OCI-M2 (cell line): ENCODE results near the gene CD276.
"Not testable (repeated sequence)": the region's sequence is repeated elsewhere in the genome, so short reads cannot be mapped to it uniquely, and the experiment has no call there.

ENCODE experiments used
- DNase-seq: peaks from one replicate; lab custom pipeline; 2025; ENCODE audit not compliant: unreplicated experiment; lab: John Stamatoyannopoulos, UW

Gene CD276

DNA sequence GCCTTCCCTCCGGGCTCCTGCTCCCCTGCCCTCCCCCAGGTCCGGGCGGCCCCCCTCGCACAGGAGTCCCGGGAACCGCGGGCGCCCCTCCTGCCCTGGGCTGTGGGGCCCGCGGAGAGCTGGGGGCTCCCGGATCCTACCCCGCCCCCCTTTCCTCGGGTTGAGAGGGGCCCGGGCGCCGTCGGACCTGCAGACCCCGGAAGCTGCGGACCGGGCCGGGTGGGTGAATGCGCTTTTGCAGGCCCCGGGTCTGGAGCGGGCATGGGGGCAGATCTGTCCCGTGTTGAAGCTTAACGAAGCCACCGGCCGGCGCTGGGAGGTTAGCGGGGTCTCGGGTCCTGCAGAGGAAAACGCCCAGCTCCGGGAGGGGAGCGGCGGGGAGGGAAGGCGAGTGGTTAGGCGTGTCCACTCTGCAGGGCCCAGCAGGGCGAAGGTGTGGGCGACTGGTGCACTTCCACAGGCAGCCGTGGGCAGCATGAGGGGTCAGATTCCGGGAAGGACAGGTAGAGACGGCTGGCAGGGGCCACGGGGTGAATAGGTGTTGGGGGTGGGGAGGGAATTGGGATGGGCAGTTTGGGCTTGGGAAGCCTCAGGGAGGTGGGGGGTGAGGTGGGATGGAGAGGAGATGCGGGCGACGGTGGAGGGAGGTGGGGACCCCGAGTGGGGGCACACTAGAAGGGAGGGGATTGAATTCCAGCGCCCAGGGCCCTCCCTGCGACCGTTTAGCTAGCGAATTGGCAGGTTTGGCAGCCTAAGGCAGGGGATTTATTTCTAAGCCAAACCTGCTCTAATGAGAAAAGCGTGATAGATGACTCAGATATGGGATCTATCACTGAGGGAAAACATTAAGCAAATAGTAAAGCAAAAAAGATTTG lies 635 bp downstream of the CD276 start:
- DNase-seq = no peak

DNA sequence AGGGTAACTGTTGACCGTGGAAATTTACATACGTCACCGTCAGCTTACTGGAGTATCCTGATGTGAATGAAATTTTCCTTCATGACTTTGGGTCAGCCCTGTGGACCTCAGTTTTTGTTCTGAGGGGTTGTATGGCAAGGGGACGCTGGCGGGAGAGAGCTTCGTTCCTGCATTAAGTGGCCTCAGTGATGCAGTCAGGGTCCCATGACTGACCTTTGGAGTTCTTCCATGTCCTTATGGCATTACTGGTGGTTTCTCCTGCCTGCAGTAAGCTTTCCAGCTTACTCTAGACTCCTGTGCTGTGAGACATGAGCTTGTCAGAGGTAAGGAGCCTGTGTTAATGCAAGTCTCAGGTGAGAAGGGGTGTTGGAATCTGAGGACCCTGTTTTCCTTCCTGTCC lies 1.8 kb downstream of the CD276 start:
- no peak for DNase-seq

DNA sequence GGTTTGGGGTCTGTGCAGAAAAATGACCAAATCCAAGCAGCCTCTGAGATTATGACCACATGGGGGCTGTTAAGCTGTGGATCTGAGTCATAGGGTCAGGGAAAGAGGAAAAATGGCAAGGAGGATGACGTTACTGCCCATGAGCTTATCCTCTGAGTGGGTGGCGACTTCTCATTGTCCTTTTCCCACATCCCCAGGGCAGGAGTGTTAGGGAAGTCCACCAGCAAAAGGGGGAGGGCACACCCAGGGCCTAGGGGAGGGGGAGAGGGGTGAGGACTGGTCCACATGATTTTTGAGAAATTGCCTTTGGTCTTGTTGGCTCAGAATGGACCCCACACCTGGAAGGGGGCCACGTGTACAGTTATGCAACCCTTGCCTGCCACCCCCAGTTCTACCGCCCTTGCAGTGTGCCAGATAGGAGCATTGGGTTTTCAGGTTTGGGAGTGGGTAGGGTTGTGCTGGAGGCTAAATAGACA lies 2.6 kb downstream of the CD276 start:
- no peak for DNase-seq

DNA sequence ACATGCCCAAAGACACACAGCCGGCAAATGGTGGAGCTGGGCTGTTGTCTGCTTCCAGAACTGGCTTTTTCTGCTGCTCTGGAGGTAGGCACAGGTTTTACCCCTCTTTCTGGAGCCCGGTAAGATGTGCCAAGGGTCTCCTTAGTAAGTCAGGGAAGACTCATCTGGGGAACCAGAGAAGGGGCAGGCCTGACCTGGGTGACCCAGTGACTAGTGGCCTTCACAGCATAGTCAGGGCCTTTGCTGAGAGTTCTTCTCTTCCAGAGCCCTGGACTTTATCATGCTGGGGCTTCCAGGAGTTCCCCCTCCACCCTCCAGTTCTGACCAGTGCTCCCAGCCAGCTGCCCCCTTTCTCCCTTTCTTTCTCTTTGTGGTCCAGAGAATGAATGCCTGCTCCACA lies 3.2 kb downstream of the CD276 start:
- DNase-seq = no peak

DNA sequence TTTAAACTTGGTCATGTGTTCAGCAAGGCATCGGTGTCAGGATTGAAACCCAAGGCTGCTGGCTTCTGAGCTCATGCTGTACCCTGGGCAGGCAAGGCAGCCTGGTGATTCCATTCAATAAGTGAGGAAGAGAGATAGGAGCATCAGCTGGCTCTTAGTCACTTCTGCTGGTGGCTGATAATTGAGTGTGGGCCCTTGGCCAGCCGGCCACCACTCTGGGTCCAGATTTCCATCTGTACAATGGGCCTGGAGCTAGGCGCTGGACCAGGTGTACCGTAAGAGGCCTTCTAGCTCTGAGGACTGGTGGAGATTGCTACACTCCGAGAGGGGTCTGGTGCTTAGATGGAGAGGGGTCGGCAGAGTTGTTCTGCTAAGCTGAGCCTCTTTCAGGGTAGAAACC lies 4.3 kb downstream of the CD276 start:
- no peak for DNase-seq

DNA sequence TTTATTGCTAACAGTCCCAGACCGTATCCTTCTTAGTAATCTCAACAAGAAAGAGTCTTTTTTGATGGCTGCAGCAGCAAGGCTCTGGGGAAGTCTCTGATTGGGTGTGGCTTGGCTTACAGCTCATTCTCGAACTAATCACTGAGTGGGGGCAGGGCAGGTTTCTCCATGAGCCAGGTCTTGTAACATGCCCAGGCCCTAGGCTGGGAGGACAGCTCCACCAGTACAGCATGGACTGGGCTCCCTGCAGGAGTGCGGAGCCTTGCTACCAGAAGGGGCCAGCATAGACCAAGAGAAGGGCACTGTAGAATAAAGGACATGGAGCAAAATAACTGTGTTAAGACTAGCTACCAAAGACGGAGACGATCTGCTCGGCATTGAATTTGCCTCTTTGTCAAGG lies 7.2 kb downstream of the CD276 start:
- DNase-seq = no peak

DNA sequence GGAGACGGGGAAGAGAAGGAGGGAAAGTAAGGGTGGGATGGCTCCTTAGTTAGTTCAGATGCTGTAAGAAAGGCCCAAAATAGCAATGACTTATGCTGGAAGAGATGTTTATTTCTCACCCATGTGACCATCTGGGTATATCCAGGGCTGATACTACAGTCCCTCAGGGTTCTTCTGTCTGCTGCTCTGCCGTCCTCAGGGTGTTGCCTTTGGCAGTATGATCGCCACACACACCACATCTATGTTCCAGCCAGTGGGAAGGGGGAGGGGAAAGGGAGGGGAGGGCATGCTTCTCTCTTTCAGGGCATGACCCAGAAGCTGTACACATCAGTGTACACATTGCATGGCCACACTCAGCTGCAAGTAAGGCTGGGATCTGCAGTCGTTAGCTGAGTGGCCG lies 10.2 kb downstream of the CD276 start:
- DNase-seq = no peak

DNA sequence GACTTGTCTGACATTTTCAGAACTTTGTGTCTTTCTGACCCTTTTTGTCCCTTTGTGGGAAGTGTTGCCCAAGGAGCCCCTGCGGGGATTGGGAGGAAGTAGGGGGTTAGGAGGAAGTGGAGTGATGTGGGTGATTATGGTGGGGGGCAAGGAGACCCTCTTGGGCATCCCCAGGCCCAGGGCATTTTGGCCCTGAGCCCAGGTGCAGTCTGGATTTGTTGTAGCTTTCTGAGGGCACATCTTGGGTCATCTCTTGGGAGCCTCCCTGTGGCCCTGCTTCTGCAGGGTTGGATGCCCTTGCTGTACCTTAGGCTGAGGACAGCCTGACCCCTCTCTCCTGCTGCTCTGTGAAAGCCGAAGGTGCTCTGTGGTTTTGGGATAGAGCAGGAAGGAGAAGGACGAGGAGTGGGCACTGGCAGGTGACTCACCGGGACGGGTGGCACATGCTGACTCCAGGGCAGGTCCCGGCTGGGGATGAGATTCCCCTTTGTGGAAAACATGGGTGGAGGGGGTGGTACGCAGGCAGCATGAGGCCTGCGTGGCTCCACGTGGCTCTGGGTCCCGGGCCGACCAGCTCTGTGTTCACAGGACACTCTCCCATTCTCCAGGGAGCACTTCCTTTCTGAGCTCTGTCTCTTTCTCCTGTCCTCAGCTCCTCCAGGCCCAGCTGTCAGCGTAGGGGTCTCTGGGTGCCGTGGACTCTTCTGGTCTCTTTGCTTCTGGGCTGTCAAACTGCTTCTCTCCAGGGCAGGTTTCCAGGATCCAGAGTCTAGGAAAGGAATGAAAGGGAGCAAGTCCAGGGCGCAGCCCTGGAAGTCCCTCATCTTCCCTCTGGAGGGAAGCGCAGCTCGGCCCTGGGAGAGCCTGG lies 11.8 kb downstream of the CD276 start:
- no peak for DNase-seq

DNA sequence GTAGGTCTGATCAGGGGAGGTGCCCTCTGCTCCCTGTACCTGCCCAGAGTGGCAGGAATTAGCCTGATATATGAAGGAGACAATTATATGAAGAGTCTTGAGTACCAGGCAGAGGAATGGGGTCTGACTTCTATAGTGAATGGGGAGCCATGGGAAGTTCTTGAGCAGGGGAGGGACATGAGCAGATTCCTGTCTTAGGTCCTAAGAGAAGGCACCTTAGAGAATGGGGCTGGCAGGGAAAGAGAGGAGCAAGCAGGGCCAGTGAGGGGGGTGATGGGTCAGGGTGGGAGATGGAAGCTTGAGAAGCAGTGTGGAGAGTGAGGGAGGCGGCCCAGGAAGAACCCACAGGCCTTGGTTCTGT lies 12.4 kb downstream of the CD276 start:
- no peak for DNase-seq

DNA sequence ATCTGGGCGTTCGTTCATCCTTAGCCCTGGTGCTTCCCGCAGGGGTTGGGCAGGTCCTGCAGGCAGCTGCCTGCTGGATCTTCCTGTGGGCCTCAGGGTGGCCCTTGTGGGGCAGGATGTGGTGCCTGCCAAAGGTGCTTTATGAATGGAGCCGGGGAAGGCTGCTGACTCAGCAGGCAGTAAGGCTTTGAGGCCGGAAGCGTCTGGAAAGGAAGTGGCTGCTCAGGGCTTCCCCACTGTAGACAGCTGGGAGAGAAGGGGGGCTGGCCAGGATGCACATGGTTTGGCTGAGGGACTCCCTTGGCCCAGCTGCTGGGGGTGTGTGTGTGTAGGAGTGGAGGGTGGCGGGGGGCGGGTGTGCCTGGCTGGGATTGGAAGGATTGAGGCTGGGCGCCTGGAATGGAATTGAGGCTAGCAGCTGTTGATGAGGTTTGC lies 12.9 kb downstream of the CD276 start:
- no peak for DNase-seq

DNA sequence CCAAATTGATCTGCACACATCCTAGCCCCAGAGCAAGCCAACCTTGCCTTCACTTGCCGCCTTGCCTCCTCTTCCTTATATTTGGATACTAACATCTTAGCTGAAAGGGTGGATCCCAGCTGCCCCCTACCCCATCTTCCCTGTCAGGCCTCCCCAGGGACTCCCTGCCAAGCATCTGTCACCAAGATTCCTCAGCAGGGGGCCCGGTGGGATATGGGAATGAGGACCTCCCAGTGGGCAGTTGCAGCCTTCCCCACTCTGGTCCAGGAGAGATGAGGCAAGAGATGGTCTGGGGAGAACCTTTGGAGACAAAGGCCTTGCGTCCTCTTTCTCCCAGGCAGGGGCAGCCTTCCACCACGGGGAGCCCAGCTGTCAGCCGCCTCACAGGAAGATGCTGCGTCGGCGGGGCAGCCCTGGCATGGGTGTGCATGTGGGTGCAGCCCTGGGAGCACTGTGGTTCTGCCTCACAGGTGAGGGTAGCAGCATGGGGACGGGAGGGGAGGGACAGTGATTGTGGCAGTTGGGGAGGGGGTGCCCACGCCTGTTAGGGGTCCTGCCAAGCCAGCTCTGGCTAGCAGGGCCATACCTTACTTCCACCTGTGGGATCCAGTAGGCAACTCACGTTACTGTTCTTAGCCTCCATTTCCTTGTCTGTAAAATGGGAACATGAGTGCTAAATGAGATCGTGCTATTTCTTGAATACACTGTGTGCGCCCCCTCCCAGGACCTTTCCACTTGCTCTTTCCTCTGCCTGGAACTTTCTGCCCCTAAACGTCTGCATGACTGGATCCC lies 15.3 kb downstream of the CD276 start:
- no peak for DNase-seq

DNA sequence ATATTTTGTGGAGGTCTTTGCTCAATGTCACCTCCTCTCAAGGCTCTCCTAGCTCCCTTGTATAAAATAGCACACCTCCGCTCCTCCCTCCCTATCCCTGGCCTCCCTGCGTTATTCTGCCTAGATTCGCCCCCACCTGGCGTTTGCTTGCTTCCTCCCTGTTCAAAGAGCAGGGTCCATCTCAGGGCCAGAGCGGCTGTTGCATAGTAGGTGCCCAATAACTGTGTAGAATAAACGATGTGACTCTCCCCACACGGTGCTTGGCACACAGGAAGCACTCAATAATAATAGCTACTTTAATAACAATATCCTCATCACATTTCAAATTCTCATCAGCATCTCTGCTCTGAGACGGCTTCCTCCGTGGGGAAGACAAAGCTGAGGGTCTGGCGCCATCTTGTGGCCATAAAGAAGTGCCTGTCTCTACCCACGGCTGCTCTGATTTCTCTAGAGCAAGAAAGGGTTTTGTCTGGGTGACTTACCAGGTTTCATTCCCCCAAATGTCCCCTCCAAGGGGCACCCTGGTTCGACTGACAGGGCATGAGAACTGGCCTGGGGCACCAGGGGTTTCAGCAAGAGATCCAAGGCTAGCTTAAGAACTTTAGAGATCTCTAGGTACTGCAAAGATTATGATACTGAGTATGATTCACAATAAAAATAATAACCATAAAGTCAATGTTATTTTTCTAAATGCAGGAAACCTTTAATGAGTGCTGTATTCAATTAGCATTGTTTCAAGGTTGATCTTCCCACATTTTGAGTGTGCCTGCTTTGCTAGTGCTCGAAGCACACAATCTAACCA lies 16.1 kb downstream of the CD276 start:
- DNase-seq = no peak

DNA sequence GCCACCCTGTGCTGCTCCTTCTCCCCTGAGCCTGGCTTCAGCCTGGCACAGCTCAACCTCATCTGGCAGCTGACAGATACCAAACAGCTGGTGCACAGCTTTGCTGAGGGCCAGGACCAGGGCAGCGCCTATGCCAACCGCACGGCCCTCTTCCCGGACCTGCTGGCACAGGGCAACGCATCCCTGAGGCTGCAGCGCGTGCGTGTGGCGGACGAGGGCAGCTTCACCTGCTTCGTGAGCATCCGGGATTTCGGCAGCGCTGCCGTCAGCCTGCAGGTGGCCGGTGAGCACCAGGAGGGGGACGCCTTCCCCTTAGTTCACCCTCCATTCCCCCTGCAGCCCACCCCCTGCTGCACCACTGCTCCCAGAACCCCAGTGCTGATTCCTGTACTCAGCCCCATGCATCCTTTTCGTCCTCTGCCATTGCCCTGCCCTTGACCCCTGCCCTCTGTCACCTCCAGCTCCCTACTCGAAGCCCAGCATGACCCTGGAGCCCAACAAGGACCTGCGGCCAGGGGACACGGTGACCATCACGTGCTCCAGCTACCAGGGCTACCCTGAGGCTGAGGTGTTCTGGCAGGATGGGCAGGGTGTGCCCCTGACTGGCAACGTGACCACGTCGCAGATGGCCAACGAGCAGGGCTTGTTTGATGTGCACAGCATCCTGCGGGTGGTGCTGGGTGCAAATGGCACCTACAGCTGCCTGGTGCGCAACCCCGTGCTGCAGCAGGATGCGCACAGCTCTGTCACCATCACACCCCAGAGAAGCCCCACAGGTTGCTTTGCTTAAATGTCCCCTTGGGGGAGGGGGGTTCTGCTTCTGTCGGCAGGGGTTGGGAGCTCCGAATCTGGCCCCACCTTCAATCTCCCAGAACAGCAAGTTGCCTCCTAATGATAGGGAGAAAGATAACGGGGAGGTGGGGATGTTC lies 18.4 kb downstream of the CD276 start:
- DNase-seq = not testable (repeated sequence)

DNA sequence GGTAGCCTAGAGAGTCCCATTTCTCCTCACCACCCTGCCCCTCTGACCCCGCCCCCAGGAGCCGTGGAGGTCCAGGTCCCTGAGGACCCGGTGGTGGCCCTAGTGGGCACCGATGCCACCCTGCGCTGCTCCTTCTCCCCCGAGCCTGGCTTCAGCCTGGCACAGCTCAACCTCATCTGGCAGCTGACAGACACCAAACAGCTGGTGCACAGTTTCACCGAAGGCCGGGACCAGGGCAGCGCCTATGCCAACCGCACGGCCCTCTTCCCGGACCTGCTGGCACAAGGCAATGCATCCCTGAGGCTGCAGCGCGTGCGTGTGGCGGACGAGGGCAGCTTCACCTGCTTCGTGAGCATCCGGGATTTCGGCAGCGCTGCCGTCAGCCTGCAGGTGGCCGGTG lies 19.4 kb downstream of the CD276 start:
- not testable (repeated sequence) for DNase-seq

DNA sequence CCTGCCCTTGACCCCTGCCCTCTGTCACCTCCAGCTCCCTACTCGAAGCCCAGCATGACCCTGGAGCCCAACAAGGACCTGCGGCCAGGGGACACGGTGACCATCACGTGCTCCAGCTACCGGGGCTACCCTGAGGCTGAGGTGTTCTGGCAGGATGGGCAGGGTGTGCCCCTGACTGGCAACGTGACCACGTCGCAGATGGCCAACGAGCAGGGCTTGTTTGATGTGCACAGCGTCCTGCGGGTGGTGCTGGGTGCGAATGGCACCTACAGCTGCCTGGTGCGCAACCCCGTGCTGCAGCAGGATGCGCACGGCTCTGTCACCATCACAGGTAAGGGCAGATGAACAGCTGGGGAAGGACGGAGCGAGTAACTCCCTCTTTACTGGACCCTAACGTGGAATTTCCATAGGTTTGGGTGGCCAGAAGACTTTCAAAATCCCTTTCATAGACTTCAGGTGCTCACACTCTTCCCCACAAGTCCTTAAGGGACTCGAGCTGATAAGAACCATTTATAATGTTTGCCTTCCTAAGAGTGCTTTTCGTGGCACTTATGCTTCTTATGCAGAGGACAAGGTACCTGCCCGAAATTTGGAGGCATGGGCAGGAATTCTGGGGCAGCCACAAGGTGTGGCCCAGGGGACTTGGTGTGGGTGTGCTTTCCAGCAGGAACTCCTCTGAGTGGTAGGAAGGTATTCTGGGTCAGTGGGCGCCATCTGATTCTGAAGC lies 20.1 kb downstream of the CD276 start:
- not testable (repeated sequence) for DNase-seq

DNA sequence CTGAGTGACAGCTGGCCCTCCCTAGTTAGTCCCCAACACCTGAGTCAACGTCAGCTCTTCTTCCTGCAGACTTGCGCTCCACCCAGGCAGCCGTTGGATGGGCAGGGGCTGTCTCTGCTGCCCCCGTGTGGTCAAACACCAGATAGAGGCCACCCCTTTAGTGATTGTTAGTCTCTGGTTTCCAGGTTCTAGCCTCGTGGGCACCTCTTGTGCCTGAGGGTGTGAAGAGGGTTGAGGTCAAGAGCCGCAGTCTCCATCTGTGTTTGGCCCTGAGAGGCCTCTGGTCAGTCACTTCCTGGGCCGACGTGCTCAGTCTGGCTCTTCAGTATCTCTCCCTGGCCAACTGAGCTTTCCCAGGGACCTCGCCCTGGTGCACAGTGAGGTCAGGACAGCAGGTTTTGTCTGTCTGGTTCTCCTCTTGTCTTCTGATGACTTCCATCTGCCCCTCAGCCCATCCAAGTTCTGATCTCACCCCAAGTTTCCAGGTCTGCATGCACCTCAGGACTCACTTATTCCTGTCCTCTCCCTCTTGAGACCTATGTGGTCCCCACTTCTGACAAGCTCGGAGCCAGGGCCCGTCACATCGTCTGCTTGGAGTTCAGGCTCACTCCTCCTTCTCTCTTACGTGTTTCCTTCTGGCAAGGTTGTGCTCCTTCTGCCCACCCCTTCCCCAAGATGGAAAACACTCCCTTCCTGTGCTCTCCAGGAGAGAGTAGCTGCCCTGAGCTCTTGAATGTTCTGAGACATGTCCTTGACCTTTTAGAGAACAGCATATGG lies 20.9 kb downstream of the CD276 start:
- DNase-seq = no peak

DNA sequence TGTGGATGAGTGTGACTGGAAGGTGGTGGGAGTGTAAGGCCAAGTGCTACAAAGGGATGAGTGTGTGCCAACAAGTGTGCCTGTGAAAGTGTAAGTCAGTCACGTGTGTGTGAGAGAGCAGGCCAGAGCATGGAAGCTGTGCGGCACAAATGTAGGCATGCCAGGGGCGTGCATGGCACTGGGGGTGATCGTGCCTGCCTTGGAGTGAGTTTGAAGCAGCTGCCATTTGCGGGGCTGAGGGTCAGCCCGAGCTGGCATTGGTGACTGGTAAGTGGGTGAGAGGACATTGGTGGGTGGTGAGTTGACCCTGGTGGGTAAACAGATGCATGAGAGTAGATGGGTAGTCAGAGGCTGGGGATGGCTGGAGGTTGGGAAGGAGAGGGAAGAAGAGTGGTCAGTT lies 24.5 kb downstream of the CD276 start:
- DNase-seq = no peak

DNA sequence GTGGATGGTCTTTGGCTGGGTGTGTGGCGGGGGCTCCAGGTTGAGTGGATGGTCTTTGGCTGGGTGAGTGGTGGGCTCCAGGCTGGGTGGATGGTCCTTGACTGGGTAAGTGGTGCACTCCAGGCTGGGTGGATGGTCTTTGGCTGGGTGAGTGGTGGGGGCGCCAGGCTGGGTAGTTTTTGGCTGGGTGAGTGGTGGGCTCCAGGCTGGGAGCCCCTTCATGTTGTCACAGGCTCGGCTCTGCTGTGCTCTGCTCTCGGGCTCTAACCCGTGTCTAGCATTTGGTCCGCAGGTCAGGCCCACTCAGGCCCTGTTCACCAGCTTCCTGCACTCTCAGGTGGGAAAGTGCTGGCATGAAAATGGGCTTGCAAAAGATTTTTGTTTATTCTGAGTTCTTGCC lies 25.1 kb downstream of the CD276 start:
- DNase-seq = no peak
